ENCODE results near the gene UNC45A.

Gene UNC45A

DNA sequence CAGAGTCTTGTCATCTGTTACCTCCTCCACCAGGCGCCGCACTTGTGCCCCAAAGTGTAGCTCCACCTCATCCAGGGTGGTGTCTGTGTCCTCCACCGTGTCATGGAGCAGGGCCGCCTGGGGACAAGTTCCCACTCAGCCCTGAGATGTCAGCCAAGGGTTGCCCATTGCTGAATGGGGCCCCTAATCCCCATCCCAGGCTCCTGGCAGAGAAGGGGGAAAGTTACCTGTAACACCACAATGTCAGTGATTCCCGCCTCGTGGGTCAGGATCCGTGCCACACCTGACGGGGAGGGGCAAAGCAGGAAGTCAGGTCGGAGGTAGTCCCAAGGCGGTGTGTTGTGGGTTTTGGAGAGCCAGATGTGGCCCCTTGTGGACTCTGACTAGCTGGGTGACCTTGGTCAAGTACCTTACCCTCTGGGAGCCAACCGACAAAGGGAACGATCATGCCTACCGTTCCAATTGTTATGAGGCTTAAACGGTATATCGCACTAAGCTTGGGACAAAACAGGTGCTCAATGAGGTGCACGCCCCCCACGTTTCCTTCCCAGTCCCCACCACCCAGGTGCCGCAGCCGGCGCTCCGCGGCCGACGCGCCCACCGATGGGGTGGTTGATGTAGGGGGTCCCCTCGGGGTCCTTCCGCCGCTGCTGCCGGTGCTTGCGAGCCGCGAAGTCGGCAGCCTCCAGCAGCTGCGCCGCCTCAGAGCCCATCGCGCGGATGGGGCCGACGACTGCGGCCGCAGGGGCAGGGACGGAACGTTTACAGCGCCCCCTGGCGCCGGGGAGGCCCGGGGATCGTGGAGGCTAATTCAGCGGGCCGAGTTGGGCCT lies 3.0 kb upstream of the UNC45A start, which contains the start of gene HDDC3:
Gene HDDC3, minus strand, starts transcription at position 722 of the 832 bp plus-strand sequence. Its CDS starts 9 bp downstream, at position 713.
- H3K4me3 ChIP-seq (replicated peaks; ENCODE audit: low read depth, low read length) = peak within 1 kb of the TSS; percentile 64
- TF ChIP-seq CTCF (IDR thresholded peaks at IDR 0.05; ENCODE audit: low read length, missing control alignments) = peak; percentile 75
- peak; percentile 83 for DNase-seq (ENCODE audit: low read depth)

- no peak for TF ChIP-seq CTCF (IDR thresholded peaks at IDR 0.05; ENCODE audit: low read length, missing control alignments)
- no peak for DNase-seq (ENCODE audit: low read depth)
- H3K4me3 ChIP-seq (replicated peaks; ENCODE audit: low read depth, low read length) = peak overlapping the region; percentile 64
Measured at GRCh38 chr15:90932660-90932991, 2.5 kb upstream of the UNC45A start.

DNA sequence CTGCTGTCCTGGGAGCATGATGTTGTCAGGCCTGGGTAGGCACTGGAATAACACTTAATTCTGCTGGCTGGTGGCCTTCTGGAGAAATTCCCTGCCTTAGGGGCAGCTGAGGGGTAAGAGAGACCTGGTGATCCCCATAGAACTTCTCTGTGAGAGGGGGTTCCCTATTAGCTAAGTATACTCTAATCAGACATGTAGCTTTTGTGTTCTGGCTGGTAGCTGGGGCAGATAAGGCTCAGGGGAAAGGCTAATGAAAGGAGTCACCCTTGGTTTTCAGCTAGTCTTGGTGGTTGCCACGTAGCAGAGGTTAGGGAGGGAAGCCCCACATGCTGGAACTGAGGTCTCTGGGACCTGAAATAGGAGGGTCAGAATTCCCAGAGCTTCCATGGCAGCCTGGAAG lies 1.8 kb upstream of the UNC45A start:
- TF ChIP-seq CTCF (IDR thresholded peaks at IDR 0.05; ENCODE audit: low read length, missing control alignments) = no peak
- H3K4me3 ChIP-seq (replicated peaks; ENCODE audit: low read depth, low read length) = no peak overlapping the region
- DNase-seq (ENCODE audit: low read depth) = no peak

DNA sequence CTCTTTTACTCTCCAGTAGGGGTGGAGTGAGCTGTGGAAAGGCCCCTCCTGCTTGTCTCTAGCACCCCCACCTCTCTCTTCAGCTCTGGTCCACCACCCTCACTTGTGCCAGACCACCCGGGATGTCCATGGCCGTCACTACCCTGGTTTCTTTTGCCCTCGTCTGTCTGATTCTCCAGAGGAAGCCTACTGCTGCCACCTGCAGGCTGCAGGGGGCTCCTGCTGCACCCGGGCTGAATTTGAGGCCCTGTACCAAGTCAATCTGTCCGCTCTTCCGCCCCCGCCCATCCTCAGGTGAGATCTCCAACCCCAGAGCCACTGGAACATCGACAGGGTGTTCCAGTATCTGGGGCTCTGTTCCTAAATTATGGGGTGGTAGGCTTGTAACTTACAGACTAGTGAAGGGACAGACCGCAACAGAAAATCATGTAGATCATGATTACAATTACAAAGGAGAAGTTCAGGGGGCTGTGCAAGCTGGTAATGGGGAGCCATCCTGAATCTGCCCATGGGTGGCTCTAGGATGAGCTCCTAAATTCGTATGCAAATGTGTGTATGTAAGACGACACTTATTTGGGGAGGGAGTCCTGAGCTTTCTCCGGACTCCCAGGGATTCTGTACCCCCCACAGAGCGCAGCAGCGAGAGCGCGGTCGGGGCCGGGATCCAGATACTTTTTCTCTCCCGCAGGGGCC lies 683 bp upstream of the UNC45A start:
- peak overlapping the region; percentile 79 for H3K4me3 ChIP-seq (replicated peaks; ENCODE audit: low read depth, low read length)
- TF ChIP-seq CTCF (IDR thresholded peaks at IDR 0.05; ENCODE audit: low read length, missing control alignments) = peak; percentile 91
- DNase-seq (ENCODE audit: low read depth) = peak; percentile 83

DNA sequence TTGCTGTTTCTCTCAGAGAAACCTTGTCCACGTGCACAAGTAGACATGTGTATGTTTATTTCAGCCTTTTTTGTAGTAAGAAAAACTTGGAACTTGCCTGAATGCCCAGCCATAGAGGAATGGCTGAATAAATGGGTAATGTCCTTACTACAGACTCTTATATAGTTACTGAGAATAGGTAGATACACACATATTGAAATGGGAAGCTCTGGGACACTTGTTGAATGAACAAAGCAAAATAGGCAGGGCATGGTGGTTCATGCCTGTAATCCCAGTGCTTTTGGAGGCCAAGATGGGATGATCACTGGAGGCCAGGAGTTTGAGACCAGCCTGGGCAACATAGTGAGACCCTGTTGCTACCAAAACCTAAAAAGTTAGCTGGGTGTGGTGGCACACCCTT lies 1.7 kb downstream of the UNC45A start:
- DNase-seq (ENCODE audit: low read depth) = no peak
- no peak overlapping the region for H3K4me3 ChIP-seq (replicated peaks; ENCODE audit: low read depth, low read length)
- TF ChIP-seq CTCF (IDR thresholded peaks at IDR 0.05; ENCODE audit: low read length, missing control alignments) = no peak

DNA sequence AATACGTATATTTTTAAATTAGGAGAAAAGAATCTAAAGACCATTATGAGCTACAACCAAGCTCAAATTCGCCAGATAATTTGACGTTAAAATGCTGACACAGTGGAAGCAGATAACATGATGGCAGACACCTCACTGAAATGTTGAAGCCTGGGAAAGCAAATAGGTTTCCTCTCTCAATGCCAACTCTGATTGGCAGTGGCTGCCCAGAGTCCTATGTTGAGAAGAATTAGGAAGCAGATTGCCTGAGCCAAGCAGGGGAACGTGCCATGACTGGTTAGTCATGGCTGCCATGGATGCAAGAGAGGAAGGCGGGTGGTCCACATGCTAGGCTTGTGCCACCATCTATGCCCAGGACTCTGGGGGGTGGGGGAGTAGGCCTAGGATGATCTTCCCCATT lies 3.2 kb downstream of the UNC45A start:
- H3K4me3 ChIP-seq (replicated peaks; ENCODE audit: low read depth, low read length) = no peak overlapping the region
- no peak for DNase-seq (ENCODE audit: low read depth)
- TF ChIP-seq CTCF (IDR thresholded peaks at IDR 0.05; ENCODE audit: low read length, missing control alignments) = no peak
